ENCODE measurements around the gene FRYL. TPM values are rescaled to one million over a fixed set of nuclear protein-coding genes. Genes with fewer than 3 reads are reported as not detected.

Gene FRYL
- polyA plus RNA-seq, 1 donor from 2014 or later: 64.0 TPM

DNA sequence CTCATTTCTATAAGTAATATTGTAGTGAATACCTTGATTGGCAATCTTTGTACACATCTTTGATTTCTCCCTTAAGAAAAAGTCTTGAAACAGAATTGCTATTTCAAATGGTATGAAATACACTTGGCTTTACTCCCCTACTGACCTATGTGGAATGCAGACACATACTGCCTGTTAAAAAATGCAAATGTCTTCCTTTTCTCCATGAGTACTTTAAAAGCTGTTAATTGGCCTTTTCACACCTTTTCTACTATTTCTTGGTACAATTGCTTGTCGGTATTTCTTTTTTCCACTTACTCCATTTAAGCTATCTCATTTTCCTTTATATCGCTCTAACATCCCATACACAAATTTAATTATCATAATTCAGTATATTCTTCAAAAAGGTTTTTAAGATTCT lies 87.2 kb downstream of the FRYL start:
- Histone ChIP-seq H3K79me2 (replicated peaks; ENCODE audit: insufficient read depth, low read length) (peaks cover 44% of the 10 kb centered on the region), H3K36me3 (ENCODE audit: insufficient read depth, low read length) (no peaks in the 10 kb centered on the region), H3K9me2 (ENCODE audit: insufficient read depth, low read length) (no peaks in the 10 kb centered on the region), H3K9ac (ENCODE audit: low read length) (no peak overlapping the region), H3K4me3 (ENCODE audit: low read length) (no peak overlapping the region), H3F3A (ENCODE audit: insufficient read depth, low read length, poor library complexity, severe bottlenecking) (no peaks in the 10 kb centered on the region), H3K4me2 (ENCODE audit: low read length) (no peak overlapping the region), H4K20me1 (ENCODE audit: insufficient read depth) (no peaks in the 10 kb centered on the region), H3K27ac (ENCODE audit: low read length) (no peak overlapping the region), H3K27me3 (ENCODE audit: insufficient read depth, low read depth, low read length) (no peaks in the 10 kb centered on the region), H2AFZ (ENCODE audit: low read depth, low read length) (no peak overlapping the region), H3K9me3 (ENCODE audit: low read length) (no peaks in the 10 kb centered on the region)
- TF ChIP-seq POLR2AphosphoS5 (IDR thresholded peaks at IDR 0.05): no peak

- H3K4me3 ChIP-seq (ENCODE audit: low read length): no peak overlapping the region
- no peaks in the 10 kb centered on the region for H3K36me3 ChIP-seq (ENCODE audit: insufficient read depth, low read length)
- no peaks in the 10 kb centered on the region for H3K9me3 ChIP-seq (ENCODE audit: low read length)
- H3K9ac ChIP-seq (ENCODE audit: low read length): no peak overlapping the region
- H3K27me3 ChIP-seq (ENCODE audit: insufficient read depth, low read depth, low read length): no peaks in the 10 kb centered on the region
- H3K4me2 ChIP-seq (ENCODE audit: low read length): no peak overlapping the region
- peaks cover 47% of the 10 kb centered on the region for H3K79me2 ChIP-seq (replicated peaks; ENCODE audit: insufficient read depth, low read length)
- no peak overlapping the region for H3K27ac ChIP-seq (ENCODE audit: low read length)
- no peak overlapping the region for H2AFZ ChIP-seq (ENCODE audit: low read depth, low read length)
- H3F3A ChIP-seq (ENCODE audit: insufficient read depth, low read length, poor library complexity, severe bottlenecking): no peaks in the 10 kb centered on the region
- no peaks in the 10 kb centered on the region for H3K9me2 ChIP-seq (ENCODE audit: insufficient read depth, low read length)
- no peak for TF ChIP-seq EZH2 (IDR thresholded peaks at IDR 0.05; ENCODE audit: borderline replicate concordance, insufficient read depth, low read length, poor library complexity, severe bottlenecking)
- TF ChIP-seq, protein P1, sequence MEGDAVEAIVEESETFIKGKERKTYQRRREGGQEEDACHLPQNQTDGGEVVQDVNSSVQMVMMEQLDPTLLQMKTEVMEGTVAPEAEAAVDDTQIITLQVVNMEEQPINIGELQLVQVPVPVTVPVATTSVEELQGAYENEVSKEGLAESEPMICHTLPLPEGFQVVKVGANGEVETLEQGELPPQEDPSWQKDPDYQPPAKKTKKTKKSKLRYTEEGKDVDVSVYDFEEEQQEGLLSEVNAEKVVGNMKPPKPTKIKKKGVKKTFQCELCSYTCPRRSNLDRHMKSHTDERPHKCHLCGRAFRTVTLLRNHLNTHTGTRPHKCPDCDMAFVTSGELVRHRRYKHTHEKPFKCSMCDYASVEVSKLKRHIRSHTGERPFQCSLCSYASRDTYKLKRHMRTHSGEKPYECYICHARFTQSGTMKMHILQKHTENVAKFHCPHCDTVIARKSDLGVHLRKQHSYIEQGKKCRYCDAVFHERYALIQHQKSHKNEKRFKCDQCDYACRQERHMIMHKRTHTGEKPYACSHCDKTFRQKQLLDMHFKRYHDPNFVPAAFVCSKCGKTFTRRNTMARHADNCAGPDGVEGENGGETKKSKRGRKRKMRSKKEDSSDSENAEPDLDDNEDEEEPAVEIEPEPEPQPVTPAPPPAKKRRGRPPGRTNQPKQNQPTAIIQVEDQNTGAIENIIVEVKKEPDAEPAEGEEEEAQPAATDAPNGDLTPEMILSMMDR (IDR thresholded peaks at IDR 0.05; ENCODE audit: poor library complexity, severe bottlenecking): no peak
- TF ChIP-seq REST (IDR thresholded peaks at IDR 0.05; ENCODE audit: borderline replicate concordance): no peak
- no peak for TF ChIP-seq TAF1 (IDR thresholded peaks at IDR 0.05; ENCODE audit: low read depth)
- no peak for TF ChIP-seq POLR2AphosphoS5 (IDR thresholded peaks at IDR 0.05)
- TF ChIP-seq SMC3 (conservative IDR thresholded peaks at IDR 0.05; ENCODE audit: poor library complexity): no peak
- TF ChIP-seq RAD21 (conservative IDR thresholded peaks at IDR 0.05): no peak
- no peak for TF ChIP-seq EP300 (conservative IDR thresholded peaks at IDR 0.05; ENCODE audit: poor library complexity, severe bottlenecking)
- no peak for TF ChIP-seq MXI1 (conservative IDR thresholded peaks at IDR 0.05; ENCODE audit: poor library complexity, severe bottlenecking)
- H4K20me1 ChIP-seq (ENCODE audit: insufficient read depth): no peaks in the 10 kb centered on the region
Measured at GRCh38 chr4:48692044-48692443, 88.0 kb downstream of the FRYL start.

GRCh38 chr4:48688953-48689352 lies 91.1 kb downstream of the FRYL start:
- H2AFZ ChIP-seq (ENCODE audit: low read depth, low read length): no peak overlapping the region
- no peak overlapping the region for H3K4me3 ChIP-seq (ENCODE audit: low read length)
- no peak overlapping the region for H3K27ac ChIP-seq (ENCODE audit: low read length)

More at GRCh38 chr4:48688953-48689352, 91.1 kb downstream of the FRYL start:
- H3K9me3 ChIP-seq (ENCODE audit: low read length): no peaks in the 10 kb centered on the region
- H3K27me3 ChIP-seq (ENCODE audit: insufficient read depth, low read depth, low read length): no peaks in the 10 kb centered on the region
- H3K9me2 ChIP-seq (ENCODE audit: insufficient read depth, low read length): no peaks in the 10 kb centered on the region
- H3F3A ChIP-seq (ENCODE audit: insufficient read depth, low read length, poor library complexity, severe bottlenecking): no peaks in the 10 kb centered on the region
- no peak overlapping the region for H3K9ac ChIP-seq (ENCODE audit: low read length)
- H3K4me2 ChIP-seq (ENCODE audit: low read length): no peak overlapping the region
- no peak for TF ChIP-seq TAF1 (IDR thresholded peaks at IDR 0.05; ENCODE audit: low read depth)
- no peak for TF ChIP-seq EZH2 (IDR thresholded peaks at IDR 0.05; ENCODE audit: borderline replicate concordance, insufficient read depth, low read length, poor library complexity, severe bottlenecking)
- no peak for TF ChIP-seq RAD21 (conservative IDR thresholded peaks at IDR 0.05)
- no peak for TF ChIP-seq SMC3 (conservative IDR thresholded peaks at IDR 0.05; ENCODE audit: poor library complexity)
- TF ChIP-seq, protein P1 (IDR thresholded peaks at IDR 0.05; ENCODE audit: poor library complexity, severe bottlenecking): no peak
- TF ChIP-seq MXI1 (conservative IDR thresholded peaks at IDR 0.05; ENCODE audit: poor library complexity, severe bottlenecking): no peak
- no peak for TF ChIP-seq POLR2AphosphoS5 (IDR thresholded peaks at IDR 0.05)
- no peak for TF ChIP-seq EP300 (conservative IDR thresholded peaks at IDR 0.05; ENCODE audit: poor library complexity, severe bottlenecking)
- no peak for TF ChIP-seq REST (IDR thresholded peaks at IDR 0.05; ENCODE audit: borderline replicate concordance)
- no peaks in the 10 kb centered on the region for H4K20me1 ChIP-seq (ENCODE audit: insufficient read depth)
- no peaks in the 10 kb centered on the region for H3K36me3 ChIP-seq (ENCODE audit: insufficient read depth, low read length)
- peaks cover 48% of the 10 kb centered on the region for H3K79me2 ChIP-seq (replicated peaks; ENCODE audit: insufficient read depth, low read length)
